ENCODE measurements around the gene TFIP11.

DNA sequence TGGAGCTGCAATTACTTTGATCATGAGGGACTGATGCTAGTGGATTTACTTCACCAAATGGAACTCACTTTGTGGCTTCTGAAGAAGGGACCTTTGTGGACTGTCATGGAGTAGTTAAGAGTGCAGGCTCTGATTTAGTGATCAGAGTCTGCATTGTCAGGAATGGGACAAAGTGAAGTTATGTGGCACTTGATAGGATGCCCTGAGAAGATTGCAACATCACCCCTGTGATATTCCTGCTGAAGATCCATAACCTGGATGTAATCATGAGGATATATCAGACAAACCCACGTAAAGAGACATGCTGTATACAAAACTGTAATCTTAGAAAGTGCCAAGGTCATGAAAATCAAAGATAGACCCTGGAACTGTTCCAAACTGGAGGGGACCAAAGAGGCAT is 1.6 kb upstream of the TFIP11 start:
- no peak for TF ChIP-seq POLR2A (IDR thresholded peaks at IDR 0.05)
- TF ChIP-seq, protein P1, sequence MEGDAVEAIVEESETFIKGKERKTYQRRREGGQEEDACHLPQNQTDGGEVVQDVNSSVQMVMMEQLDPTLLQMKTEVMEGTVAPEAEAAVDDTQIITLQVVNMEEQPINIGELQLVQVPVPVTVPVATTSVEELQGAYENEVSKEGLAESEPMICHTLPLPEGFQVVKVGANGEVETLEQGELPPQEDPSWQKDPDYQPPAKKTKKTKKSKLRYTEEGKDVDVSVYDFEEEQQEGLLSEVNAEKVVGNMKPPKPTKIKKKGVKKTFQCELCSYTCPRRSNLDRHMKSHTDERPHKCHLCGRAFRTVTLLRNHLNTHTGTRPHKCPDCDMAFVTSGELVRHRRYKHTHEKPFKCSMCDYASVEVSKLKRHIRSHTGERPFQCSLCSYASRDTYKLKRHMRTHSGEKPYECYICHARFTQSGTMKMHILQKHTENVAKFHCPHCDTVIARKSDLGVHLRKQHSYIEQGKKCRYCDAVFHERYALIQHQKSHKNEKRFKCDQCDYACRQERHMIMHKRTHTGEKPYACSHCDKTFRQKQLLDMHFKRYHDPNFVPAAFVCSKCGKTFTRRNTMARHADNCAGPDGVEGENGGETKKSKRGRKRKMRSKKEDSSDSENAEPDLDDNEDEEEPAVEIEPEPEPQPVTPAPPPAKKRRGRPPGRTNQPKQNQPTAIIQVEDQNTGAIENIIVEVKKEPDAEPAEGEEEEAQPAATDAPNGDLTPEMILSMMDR (IDR thresholded peaks at IDR 0.05): no peak

All from testis (tissue), 2 donors.